OCI-LY3 (cell line): ENCODE measurements around the gene AMELX.

ENCODE experiments used
- CTCF ChIP-seq: fragments of 200-600, 300-600 bp; sonication (generic); IDR thresholded peaks from 2 replicates; pipeline ENCODE4 v1.5.1; 2014; ENCODE audit warnings: antibody characterized with exemption, low read length, low read depth
- EZH2phosphoT487 ChIP-seq: fragments of 200-600 bp; shearing (Covaris generic); IDR thresholded peaks from 2 replicates; pipeline ENCODE4 v1.6.1; 2018; ENCODE audit warnings: antibody characterized with exemption, mixed run types, low read depth

GRCh38 chrX:11266573-11267003, 26.6 kb upstream of the AMELX start:
- TF ChIP-seq CTCF (no peak), EZH2phosphoT487 (no peak)
